Right ventricle myocardium inferior (tissue), 1 donor: ENCODE measurements around the gene MIGA2. TPM values are rescaled to one million over a fixed set of nuclear protein-coding genes. Genes with fewer than 3 reads are reported as not detected.

Source experiments
- ATAC-seq: fragments of 200-7000 bp; cut with Tn5 transposase; one replicate; pipeline ENCODE4 v1.9.1; 2020; ENCODE audit warnings: mild to moderate bottlenecking, moderate library complexity
- DNase-seq: peaks from one replicate; pipeline ENCODE4 v3.0.0; 2021; ENCODE audit errors: missing footprints
- intact Hi-C: fragments of 100-400 bp; cut with DNase I; formaldehyde crosslinking; loops from one replicate; pipeline ENCODE4 v1.11.0; 2022
- total RNA-seq: library from RNA; stranded (reverse); fragmentation: NEBNext Ultra II Directional; extraction: Animal tissue kit (Norgen Biotek cat#: 25700); gene quantifications from one replicate; pipeline ENCODE4 v1.2.1, GENCODE V29; 2021
- donor health status: DM: no; HTN: yes; CAD: no; lungs with severe emphysema.

The MIGA2 gene
- total RNA-seq, 1 donor from 2014 or later = 38.2 TPM

- DNase-seq = no peak
- intact Hi-C loops = no loop called here
- ATAC-seq = no peak
Measured at GRCh38 chr9:129009584-129010141, 26.8 kb upstream of the MIGA2 start.

GRCh38 chr9:129010267-129010975 is 26.0 kb upstream of the MIGA2 start:
- DNase-seq (no peak), ATAC-seq (no peak)
- intact Hi-C loops = no loop called here

GRCh38 chr9:129011170-129011569 is 25.3 kb upstream of the MIGA2 start:
- intact Hi-C loops = no loop called here
- DNase-seq (no peak), ATAC-seq (no peak)

GRCh38 chr9:129011761-129012181 is 24.7 kb upstream of the MIGA2 start:
- ATAC-seq (no peak), DNase-seq (no peak)
- intact Hi-C loops = no loop called here

GRCh38 chr9:129012343-129012742 is 24.1 kb upstream of the MIGA2 start:
- DNase-seq (no peak), ATAC-seq (no peak)
- intact Hi-C loops = no loop called here

GRCh38 chr9:129012893-129013448 is 23.5 kb upstream of the MIGA2 start:
- no peak for ATAC-seq
- intact Hi-C loops = no loop called here
- no peak for DNase-seq

GRCh38 chr9:129013674-129014073 is 22.8 kb upstream of the MIGA2 start:
- intact Hi-C loops = no loop called here
- ATAC-seq = no peak
- DNase-seq = no peak

- ATAC-seq (no peak), DNase-seq (no peak)
- intact Hi-C loops = no loop called here
Measured at GRCh38 chr9:129014124-129014523, 22.3 kb upstream of the MIGA2 start.

GRCh38 chr9:129014608-129015007 is 21.8 kb upstream of the MIGA2 start:
- intact Hi-C loops = no loop called here
- ATAC-seq (no peak), DNase-seq (no peak)

GRCh38 chr9:129021091-129021490 is 15.3 kb upstream of the MIGA2 start:
- intact Hi-C loops = no loop called here
- ATAC-seq = no peak

GRCh38 chr9:129022037-129022436 is 14.4 kb upstream of the MIGA2 start:
- intact Hi-C loops = no loop called here
- ATAC-seq (no peak), DNase-seq (no peak)

More at GRCh38 chr9:129021091-129021490, 15.3 kb upstream of the MIGA2 start:
- DNase-seq = no peak

GRCh38 chr9:129023036-129023907 is 13.2 kb upstream of the MIGA2 start:
- intact Hi-C loops = no loop called here
- DNase-seq (no peak), ATAC-seq (peak; percentile 3)

- DNase-seq (no peak), ATAC-seq (no peak)
- intact Hi-C loops = no loop called here
Measured at GRCh38 chr9:129023908-129024233, 12.6 kb upstream of the MIGA2 start.

- no peak for DNase-seq
- ATAC-seq = no peak
- intact Hi-C loops = no loop called here
Measured at GRCh38 chr9:129026442-129027223, 9.8 kb upstream of the MIGA2 start.

- DNase-seq = no peak
- no peak for ATAC-seq
- intact Hi-C loops = no loop called here
Measured at GRCh38 chr9:129027224-129027684, 9.2 kb upstream of the MIGA2 start.

- peak; percentile 89 for DNase-seq
- ATAC-seq = peak; percentile 4
- intact Hi-C loops = no loop called here
Measured at GRCh38 chr9:129027685-129028191, 8.7 kb upstream of the MIGA2 start.

- ATAC-seq = peak; percentile 99
Measured at GRCh38 chr9:129028192-129028966, 8.0 kb upstream of the MIGA2 start, which contains the start of gene SH3GLB2. Gene SH3GLB2, minus strand, starts transcription at chr9:129028331. Its CDS starts 177 bp downstream, at chr9:129028154.

GRCh38 chr9:129030191-129030590 is 6.2 kb upstream of the MIGA2 start:
- DNase-seq (no peak), ATAC-seq (no peak)
- intact Hi-C loops = no loop called here

More at GRCh38 chr9:129028192-129028966, 8.0 kb upstream of the MIGA2 start, which contains the start of gene SH3GLB2:
- peak; percentile 97 for DNase-seq
- intact Hi-C loops = no loop called here
